Measurements from ENCODE around the gene USH2A.

DNA sequence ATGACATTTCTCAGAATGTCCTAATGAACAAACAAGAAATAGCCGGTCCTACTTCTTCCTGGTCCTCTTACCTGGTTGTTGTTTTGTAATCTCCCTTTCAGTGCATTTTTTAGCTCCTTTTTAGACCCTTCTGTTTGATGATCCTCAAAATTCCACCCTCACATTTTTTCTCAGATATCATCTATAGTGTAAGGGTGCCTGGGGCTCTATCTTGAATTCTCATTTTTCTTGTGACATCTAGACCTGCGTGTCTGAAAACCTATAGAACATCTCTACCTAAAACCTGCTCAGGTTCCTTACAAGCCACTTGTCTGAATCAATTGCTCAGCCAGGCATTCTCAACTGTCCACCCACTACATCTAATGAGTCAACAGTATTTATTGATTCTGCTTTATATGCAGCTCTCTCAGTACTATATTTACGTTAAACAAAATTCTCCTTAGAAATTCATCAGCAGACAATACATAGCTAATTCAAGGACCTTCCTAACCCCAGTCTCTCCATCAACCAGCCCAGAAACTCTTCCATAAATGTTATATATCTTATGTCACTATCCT is 36.5 kb upstream of the USH2A start:
- TF ChIP-seq, protein P1, sequence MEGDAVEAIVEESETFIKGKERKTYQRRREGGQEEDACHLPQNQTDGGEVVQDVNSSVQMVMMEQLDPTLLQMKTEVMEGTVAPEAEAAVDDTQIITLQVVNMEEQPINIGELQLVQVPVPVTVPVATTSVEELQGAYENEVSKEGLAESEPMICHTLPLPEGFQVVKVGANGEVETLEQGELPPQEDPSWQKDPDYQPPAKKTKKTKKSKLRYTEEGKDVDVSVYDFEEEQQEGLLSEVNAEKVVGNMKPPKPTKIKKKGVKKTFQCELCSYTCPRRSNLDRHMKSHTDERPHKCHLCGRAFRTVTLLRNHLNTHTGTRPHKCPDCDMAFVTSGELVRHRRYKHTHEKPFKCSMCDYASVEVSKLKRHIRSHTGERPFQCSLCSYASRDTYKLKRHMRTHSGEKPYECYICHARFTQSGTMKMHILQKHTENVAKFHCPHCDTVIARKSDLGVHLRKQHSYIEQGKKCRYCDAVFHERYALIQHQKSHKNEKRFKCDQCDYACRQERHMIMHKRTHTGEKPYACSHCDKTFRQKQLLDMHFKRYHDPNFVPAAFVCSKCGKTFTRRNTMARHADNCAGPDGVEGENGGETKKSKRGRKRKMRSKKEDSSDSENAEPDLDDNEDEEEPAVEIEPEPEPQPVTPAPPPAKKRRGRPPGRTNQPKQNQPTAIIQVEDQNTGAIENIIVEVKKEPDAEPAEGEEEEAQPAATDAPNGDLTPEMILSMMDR (IDR thresholded peaks at IDR 0.05) = no peak
- no peak for TF ChIP-seq POLR2A (IDR thresholded peaks at IDR 0.05)
